GM21390 (cell line): Measurements from ENCODE around the gene PAX7.

Experiments
- ATAC-seq: cut with Tn5 transposase; IDR thresholded peaks from one replicate; pipeline ENCODE4 v1.9.1; 2021; ENCODE audit not compliant: unreplicated experiment

The PAX7 gene

GRCh38 chr1:18697541-18697940 lies 66.9 kb downstream of the PAX7 start:
- no peak for ATAC-seq

GRCh38 chr1:18700530-18700929 lies 69.9 kb downstream of the PAX7 start:
- ATAC-seq, result no peak

GRCh38 chr1:18701183-18701582 lies 70.5 kb downstream of the PAX7 start:
- ATAC-seq, result no peak

- no peak for ATAC-seq
Observed at GRCh38 chr1:18703041-18703621, 72.5 kb downstream of the PAX7 start.

- ATAC-seq, result no peak
Observed at GRCh38 chr1:18705811-18706210, 75.2 kb downstream of the PAX7 start.

GRCh38 chr1:18707696-18708257 lies 77.1 kb downstream of the PAX7 start:
- no peak for ATAC-seq

GRCh38 chr1:18710002-18710401 lies 79.4 kb downstream of the PAX7 start:
- ATAC-seq, result no peak

- ATAC-seq, result no peak
Observed at GRCh38 chr1:18711003-18711402, 80.4 kb downstream of the PAX7 start.

- ATAC-seq, result no peak
Observed at GRCh38 chr1:18711536-18712251, 81.0 kb downstream of the PAX7 start.

GRCh38 chr1:18712252-18712600 lies 81.6 kb downstream of the PAX7 start:
- ATAC-seq, result no peak

- no peak for ATAC-seq
Observed at GRCh38 chr1:18714404-18715175, 83.9 kb downstream of the PAX7 start.

GRCh38 chr1:18716112-18716784 lies 85.6 kb downstream of the PAX7 start:
- ATAC-seq, result no peak

GRCh38 chr1:18716785-18717678 lies 86.4 kb downstream of the PAX7 start:
- no peak for ATAC-seq

- ATAC-seq, result no peak
Observed at GRCh38 chr1:18719786-18720451, 89.3 kb downstream of the PAX7 start.

GRCh38 chr1:18721041-18721440 lies 90.4 kb downstream of the PAX7 start:
- ATAC-seq, result no peak

GRCh38 chr1:18721776-18722175 lies 91.1 kb downstream of the PAX7 start:
- no peak for ATAC-seq

GRCh38 chr1:18722270-18722669 lies 91.6 kb downstream of the PAX7 start:
- no peak for ATAC-seq

GRCh38 chr1:18723206-18723605 lies 92.6 kb downstream of the PAX7 start:
- ATAC-seq, result no peak

GRCh38 chr1:18723701-18724411 lies 93.2 kb downstream of the PAX7 start:
- no peak for ATAC-seq
